Spleen (tissue), 7 donors: Measurements from ENCODE around the gene SETD3.

Experiments used
- POLR2A ChIP-seq, 3 donors: fragments of 450-650 bp; IDR thresholded peaks; one replicate each; pipeline ENCODE4 v1.5.1; 2017; ENCODE audit warnings: antibody characterized with exemption in 3 of 3, mild to moderate bottlenecking in 1 of 3
- POLR2AphosphoS5 ChIP-seq, 3 donors: sonication (generic); formaldehyde crosslinking; IDR thresholded peaks; one replicate each; pipeline ENCODE4 v1.5.1; 2017; ENCODE audit warnings: antibody characterized with exemption in 3 of 3
- TF ChIP-seq, protein P1 (sequence below), 11 experiments: fragments of 200-600 bp in 7 of 11; fragments of 450-650 bp in 4 of 11; sonication (generic) in 4 of 11; IDR thresholded peaks in 8 of 11; conservative IDR thresholded peaks in 3 of 11; 1 replicate in 7 of 11; 2 replicates in 4 of 11; pipeline versions ENCODE4 v1.4.0 to v1.8.0; 2016 to 2021; ENCODE audit warnings: antibody characterized with exemption in 11 of 11, inconsistent platforms in 4 of 11, mild to moderate bottlenecking in 1 of 11
- donor health status: DM: no; HTN: no; CAD: no; lungs with moderate emphysema.
- donor health status: DM: no; HTN: no; CAD: no.
- donor health status: DM: no; HTN: no; CAD: no.

DNA sequence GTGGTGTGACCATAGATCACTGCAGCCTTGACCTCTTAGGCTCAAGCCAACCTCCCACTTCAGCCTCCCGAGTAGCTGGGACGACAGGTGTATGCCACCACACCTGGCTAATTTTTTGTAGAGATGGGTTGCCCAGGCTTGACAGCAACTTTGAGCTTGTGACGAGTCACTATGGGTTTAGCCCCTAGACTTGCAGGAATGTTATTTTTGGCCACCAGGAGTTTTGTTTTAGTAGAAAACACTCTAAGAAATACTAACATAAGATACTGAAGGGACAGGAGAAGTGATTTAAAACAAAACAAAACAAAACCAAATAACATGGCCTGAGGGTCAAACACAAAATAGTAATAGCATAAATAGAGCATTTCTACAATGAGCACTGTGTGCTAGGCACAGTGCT is 26.4 kb downstream of the SETD3 start:
- TF ChIP-seq POLR2A (IDR thresholded peaks at IDR 0.05), result no peak
- TF ChIP-seq, protein P1, sequence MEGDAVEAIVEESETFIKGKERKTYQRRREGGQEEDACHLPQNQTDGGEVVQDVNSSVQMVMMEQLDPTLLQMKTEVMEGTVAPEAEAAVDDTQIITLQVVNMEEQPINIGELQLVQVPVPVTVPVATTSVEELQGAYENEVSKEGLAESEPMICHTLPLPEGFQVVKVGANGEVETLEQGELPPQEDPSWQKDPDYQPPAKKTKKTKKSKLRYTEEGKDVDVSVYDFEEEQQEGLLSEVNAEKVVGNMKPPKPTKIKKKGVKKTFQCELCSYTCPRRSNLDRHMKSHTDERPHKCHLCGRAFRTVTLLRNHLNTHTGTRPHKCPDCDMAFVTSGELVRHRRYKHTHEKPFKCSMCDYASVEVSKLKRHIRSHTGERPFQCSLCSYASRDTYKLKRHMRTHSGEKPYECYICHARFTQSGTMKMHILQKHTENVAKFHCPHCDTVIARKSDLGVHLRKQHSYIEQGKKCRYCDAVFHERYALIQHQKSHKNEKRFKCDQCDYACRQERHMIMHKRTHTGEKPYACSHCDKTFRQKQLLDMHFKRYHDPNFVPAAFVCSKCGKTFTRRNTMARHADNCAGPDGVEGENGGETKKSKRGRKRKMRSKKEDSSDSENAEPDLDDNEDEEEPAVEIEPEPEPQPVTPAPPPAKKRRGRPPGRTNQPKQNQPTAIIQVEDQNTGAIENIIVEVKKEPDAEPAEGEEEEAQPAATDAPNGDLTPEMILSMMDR (IDR thresholded peaks at IDR 0.05 in 8 of 11, conservative IDR thresholded peaks at IDR 0.05 in 3 of 11), result no peak
- no peak for TF ChIP-seq POLR2AphosphoS5 (IDR thresholded peaks at IDR 0.05)
